GM18909 (cell line): ENCODE data around the gene PACSIN1.

Experiments
- ATAC-seq: cut with Tn5 transposase; IDR thresholded peaks from one replicate; pipeline ENCODE4 v1.9.1; 2021; ENCODE audit warnings: mild to moderate bottlenecking; ENCODE audit not compliant: unreplicated experiment, poor library complexity

Gene PACSIN1

GRCh38 chr6:34540222-34540621 lies 74.3 kb downstream of the PACSIN1 start:
- no peak for ATAC-seq

DNA sequence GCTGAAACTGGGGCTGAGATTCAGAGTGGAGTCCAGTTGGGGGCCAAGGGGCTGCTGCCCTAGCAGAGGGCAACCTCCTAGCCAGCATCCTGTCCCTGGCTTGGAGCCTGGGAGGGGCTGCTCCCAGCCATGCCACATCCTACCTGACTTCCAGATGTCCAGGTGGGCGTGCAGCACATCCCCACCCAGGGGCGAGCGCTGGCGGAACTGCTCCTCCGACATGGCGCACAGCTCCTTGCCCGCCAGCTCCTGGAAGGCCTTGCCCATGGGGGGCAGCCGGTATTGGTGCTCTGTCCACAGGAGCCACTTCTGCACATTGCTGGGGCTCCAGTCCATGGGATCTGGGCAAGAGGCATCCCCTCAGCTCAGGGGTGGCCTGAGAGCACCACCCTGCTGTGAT lies 75.0 kb downstream of the PACSIN1 start:
- ATAC-seq: no peak

GRCh38 chr6:34543421-34543820 lies 77.5 kb downstream of the PACSIN1 start:
- ATAC-seq: no peak

GRCh38 chr6:34544052-34544604 lies 78.3 kb downstream of the PACSIN1 start:
- ATAC-seq: no peak

DNA sequence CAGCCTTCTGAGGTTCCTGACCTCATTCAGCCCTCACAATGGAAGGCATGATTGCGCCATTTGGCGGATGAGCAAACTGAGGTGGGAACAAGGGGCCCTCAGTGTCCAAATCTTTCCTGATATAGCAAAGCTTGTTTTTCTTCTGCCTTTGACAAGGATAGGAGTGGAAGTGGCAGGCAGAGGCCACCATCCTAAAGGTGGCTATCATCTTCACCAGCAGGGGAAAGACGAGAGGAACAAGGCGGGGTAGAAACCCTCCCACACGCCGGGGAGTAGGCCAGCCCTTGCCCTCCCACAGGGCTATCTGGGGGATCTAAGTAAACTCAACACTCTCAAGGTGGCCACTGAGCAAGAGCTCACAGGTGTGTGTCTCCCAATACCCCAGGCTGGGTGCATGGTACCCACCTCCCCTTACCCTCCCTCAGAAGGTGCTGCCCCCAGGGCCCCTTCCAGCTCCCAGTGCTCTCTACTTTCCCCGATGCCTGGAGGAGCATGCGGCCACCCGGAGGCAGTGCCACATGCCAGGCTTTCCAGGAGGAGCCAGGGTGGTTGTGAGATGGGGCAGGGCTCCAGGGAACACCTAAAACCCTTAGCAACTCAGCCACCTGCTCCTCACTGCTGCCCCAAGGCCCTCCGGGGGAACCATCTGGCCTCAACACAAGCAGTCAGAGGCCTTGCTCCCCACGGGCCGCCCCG lies 79.0 kb downstream of the PACSIN1 start:
- no peak for ATAC-seq

- no peak for ATAC-seq
These were observed 80.9 kb downstream of the PACSIN1 start for GRCh38 chr6:34546551-34547321.

DNA sequence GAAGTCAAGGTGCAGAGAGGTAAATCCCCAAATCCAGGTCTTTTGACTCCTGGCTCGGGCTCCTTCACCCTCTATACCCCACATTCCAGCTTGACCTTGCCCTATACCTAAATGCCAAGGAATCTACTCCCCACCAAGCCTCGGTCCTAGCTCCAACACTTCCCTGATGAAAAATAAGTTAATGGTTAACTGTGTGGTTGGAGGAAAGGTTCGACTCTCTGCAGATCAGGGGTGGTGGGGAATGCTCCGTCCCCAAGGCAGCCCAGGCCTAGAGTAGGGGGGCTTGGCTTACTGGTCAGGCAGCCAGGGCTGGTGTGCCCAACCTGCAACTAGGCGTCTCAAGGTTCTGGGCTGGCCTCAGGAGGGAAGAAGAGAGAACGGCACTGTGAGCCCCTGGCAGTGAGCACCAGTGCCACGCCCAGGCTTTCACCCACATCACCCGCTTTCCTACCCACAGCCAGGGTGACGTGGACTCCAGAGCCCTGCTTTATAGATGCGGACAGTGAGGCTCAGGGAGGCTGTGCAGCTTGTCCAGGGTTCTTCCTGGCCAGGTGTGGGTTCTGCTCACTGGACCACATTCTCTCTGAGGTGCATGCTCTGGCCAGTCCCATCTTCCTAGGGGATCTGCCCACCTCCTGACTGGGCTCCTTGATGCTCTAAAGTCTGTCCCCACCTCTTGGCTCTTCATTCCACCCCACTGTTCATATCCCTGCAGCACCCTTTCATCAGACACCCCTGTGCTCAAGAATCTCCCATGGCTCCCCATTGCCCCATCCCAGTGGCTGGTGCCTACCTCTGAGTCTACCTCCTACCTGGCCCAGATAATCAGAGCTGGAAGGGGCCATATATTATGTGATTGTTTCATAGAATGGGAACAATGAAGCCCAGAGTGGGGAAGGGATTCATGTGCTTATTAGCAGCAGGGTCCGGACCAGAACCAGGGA lies 82.1 kb downstream of the PACSIN1 start:
- no peak for ATAC-seq

- ATAC-seq: no peak
These were observed 83.3 kb downstream of the PACSIN1 start for GRCh38 chr6:34549026-34549803.

- no peak for ATAC-seq
These were observed 83.9 kb downstream of the PACSIN1 start for GRCh38 chr6:34549804-34550202.

DNA sequence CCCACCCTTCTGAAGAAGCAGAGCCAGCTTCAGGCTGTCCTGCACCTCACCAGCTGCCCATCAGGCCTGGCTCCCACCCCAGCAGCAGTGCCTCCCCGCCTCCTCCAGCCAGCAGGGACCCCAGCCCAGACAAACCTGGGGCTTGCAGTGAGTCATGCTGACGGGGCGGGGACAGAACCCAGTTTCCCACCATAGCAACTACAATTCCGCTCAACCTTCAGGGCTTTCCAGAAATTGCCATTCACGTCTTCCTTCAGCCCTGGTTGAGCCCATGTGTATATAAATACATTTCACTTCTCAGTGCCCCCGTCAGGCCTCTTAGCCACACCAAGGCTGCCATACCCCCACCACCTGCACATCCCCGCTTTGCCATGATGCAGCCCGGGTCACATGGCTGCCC lies 85.8 kb downstream of the PACSIN1 start:
- ATAC-seq: no peak

DNA sequence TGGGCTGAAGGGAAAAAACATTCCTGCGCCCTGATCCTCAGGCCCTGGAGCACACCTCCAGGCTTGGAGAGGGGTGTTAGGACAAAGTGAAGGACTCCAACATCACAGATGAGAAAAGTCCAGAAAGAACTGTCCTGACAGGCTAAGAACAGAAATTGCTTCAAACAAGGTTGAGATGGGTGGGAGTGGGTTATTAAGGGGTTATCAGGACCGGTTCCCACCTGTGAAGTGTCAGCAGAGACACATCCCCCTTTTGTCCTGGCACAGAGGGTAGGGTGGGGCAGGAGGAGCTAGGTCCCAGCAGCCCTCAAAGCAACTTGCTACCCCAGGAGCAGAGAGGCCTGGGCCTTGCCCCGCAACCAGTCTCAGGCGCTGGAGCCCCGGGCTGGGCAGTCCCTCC lies 86.7 kb downstream of the PACSIN1 start:
- ATAC-seq: no peak

GRCh38 chr6:34553146-34553545 lies 87.3 kb downstream of the PACSIN1 start:
- no peak for ATAC-seq

- no peak for ATAC-seq
These were observed 87.9 kb downstream of the PACSIN1 start for GRCh38 chr6:34553750-34554149.

DNA sequence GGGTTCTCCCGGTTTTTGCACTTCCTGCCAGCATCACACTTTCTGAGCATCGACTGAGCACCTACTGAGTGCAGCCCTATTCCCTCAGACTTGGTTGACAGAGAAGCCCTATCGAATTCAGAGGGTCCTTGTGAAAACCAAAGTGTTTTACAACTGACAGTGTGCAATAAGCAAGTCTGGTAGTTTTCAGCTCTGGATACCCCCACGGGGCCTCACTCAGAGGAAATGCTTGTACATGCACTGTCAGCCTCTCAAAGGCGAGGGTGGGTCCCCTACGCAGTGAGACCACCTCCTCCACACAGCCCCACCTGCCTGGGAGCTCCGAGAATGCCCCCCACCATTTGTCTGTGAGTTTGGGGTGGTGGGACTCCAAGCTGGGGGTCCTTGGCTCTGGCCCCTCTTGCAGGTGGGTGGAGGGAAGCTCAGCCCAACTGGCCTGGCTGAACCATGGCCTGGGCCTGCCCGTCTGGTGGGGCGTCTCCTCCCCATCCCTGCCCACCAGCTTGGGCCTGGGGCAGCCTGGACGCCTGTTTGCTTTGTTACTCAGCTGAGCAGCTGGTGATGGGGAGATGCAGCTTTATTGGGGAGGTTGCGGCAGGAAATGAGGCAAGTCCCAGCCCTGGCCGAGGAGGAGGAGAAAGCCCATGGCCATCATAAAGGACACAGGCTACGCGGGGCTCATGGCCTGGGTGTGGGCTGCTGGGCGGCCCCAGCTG lies 88.6 kb downstream of the PACSIN1 start:
- ATAC-seq: no peak

- ATAC-seq: no peak
These were observed 89.1 kb downstream of the PACSIN1 start for GRCh38 chr6:34555007-34555322.

GRCh38 chr6:34555328-34555727 lies 89.5 kb downstream of the PACSIN1 start:
- ATAC-seq: no peak

GRCh38 chr6:34556031-34556471 lies 90.2 kb downstream of the PACSIN1 start, which contains the start of gene SPDEF:
SPDEF (minus strand) TSS chr6:34556329; CDS start chr6:34544455, 11,874 bp downstream.
- no peak for ATAC-seq

- no peak for ATAC-seq
These were observed 90.6 kb downstream of the PACSIN1 start for GRCh38 chr6:34556493-34556892.

- no peak for ATAC-seq
These were observed 91.4 kb downstream of the PACSIN1 start for GRCh38 chr6:34557228-34557627.
